H54 (cell line): ENCODE results near the gene RPL14.
A peak's percentile ranks its signal among the peaks of the same experiment; 100 is the strongest.

Source experiments
- DNase-seq: peaks from one replicate; pipeline ENCODE4 v3.0.0; 2011; ENCODE audit warnings: low spot score, mixed read lengths; ENCODE audit not compliant: insufficient read length
- FAIRE-seq: peaks from 3 replicates; lab custom pipeline; 2011; peaks lifted over from hg19 to GRCh38; lab: Jason Lieb, UNC
- POLR2A ChIP-seq: IDR thresholded peaks from 2 replicates; pipeline ENCODE4 v1.6.1; 2011; ENCODE audit warnings: low read depth, mild to moderate bottlenecking, low read length

The RPL14 gene

GRCh38 chr3:40456940-40457823 lies at the start of gene RPL14:
Gene RPL14, plus strand, starts transcription at chr3:40457339. Its CDS starts 133 bp downstream, at chr3:40457472.
- FAIRE-seq, result peak; percentile 94
- DNase-seq, result peak; percentile 84
- peak; percentile 97 for TF ChIP-seq POLR2A

DNA sequence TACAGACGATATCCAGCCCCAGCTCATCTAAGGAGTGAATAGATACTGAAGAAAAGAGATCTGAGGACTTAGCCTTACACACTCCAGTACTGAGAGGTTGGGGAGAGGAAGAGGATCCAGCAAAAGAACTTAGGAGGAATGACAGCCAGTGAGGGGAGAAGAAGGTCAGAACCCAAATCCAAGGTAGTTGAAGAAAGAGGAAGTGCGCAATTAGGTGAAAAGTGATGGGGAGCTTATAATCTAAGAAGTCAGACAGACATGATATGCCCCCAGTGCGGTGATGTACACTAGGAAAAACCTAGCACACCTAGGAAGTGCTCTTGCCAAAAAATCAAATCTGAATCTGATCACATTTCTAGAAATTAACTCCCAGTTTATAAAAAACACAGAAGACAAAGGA lies 49.5 kb upstream of the RPL14 start:
- DNase-seq, result no peak
- no peak for FAIRE-seq
- TF ChIP-seq POLR2A, result no peak

- no peak for TF ChIP-seq POLR2A
- DNase-seq, result no peak
- no peak for FAIRE-seq
Measured at GRCh38 chr3:40414270-40414669, 42.9 kb upstream of the RPL14 start.

- DNase-seq (no peak), FAIRE-seq (no peak)
- TF ChIP-seq POLR2A, result no peak
Measured at GRCh38 chr3:40417845-40418543, 39.1 kb upstream of the RPL14 start.

DNA sequence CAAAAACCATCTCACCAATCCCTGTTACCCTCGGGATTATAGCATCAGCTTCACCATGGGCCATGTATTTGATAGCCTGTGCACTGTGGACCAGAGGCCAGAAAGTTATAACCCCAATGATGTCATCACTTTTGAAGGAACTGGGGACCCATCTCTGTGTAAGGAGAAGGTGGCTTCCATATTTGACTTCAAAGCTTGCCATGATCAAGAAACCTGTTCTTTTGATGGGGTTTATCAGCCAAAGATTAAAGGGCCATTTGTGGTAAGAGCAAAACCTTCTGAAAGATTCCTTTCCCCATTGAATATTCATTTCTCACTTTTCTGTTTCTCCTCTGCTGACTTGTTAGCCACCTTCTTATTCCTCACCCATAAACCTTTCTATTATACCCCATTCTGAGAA lies 34.3 kb upstream of the RPL14 start:
- FAIRE-seq, result no peak
- DNase-seq, result no peak
- no peak for TF ChIP-seq POLR2A

GRCh38 chr3:40427045-40427669 lies 30.0 kb upstream of the RPL14 start:
- DNase-seq (no peak), FAIRE-seq (no peak)
- no peak for TF ChIP-seq POLR2A

DNA sequence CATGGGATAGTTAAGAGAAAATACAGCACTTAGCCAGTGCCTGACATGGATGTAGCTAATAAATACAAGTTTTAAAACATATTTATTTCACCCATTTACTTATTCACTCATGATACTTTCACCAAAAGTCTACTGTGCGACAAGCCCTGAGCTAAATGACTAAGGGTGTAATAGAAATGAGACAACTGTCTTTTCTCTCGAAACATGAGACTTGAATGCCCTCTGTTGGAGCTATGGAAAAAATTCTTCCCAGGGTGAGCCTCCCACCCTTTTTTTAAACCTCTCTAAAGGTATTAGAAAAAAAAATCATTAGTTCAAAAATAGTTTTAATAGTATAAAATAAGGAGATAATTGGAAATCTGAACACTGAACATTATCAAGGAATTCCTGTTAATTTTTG lies 24.3 kb upstream of the RPL14 start:
- DNase-seq (no peak), FAIRE-seq (no peak)
- no peak for TF ChIP-seq POLR2A

DNA sequence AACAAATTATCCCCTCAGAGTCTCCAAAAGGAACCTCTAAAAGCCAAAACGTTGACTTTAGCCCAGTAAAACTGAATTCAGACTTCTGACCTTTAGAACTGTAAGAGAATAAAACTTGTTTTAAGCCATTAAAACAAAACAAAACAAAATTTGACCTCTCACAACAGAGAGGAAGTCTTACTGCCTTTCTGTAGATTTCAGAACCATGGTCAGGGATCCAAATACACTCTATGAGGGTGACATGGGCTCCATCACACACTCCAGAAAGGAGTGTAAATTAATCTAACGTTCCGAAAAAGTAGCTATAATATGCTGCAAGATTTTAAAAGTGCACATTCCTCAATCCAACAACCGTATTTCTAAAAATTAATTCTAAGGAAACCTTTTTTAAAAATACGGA lies 19.2 kb upstream of the RPL14 start:
- DNase-seq, result no peak
- TF ChIP-seq POLR2A, result no peak
- no peak for FAIRE-seq

DNA sequence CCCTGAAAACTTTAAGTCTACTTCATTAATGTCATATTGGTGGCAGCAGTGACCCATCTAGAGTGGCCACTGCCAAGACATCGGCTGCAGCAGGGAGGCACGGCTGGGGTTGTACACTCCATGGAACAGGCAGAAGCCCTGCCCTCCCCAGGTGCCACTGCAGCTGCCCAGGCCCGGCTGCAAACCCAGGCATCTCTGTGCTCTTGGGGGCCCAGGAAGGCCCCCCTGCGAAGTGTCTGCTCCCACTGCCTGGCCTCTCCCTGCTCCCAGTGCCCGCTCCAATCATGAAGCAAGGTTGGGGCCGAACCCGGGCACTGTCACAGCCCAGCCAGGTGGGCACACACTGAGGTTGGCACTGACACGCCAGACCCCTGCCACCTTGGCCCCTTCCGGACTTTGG lies 12.1 kb upstream of the RPL14 start:
- FAIRE-seq, result no peak
- no peak for DNase-seq
- no peak for TF ChIP-seq POLR2A

GRCh38 chr3:40445880-40446279 lies 11.3 kb upstream of the RPL14 start:
- TF ChIP-seq POLR2A, result no peak
- FAIRE-seq (no peak), DNase-seq (no peak)

DNA sequence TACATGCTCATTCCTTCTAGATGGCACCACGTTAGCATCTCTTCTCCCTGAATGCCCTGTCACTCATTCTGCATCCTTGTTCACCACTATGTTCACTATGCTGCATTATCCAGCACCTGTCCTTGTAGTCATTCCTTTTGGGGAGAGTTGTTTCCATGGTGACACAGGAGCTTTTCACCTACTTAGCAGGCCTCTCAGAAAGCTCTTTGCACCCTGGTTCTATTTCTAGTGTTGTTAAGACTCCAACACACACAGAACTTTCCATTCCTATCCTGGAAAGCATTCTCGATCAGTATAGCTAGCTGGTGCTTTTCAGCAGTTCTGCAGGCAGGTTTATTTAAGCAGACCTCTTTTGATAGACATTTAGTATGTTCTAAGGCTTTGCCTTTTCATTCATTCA lies 6.7 kb upstream of the RPL14 start:
- DNase-seq, result no peak
- TF ChIP-seq POLR2A, result no peak
- no peak for FAIRE-seq

- no peak for FAIRE-seq
- no peak for TF ChIP-seq POLR2A
- DNase-seq, result no peak
Measured at GRCh38 chr3:40451551-40451950, 5.6 kb upstream of the RPL14 start.

DNA sequence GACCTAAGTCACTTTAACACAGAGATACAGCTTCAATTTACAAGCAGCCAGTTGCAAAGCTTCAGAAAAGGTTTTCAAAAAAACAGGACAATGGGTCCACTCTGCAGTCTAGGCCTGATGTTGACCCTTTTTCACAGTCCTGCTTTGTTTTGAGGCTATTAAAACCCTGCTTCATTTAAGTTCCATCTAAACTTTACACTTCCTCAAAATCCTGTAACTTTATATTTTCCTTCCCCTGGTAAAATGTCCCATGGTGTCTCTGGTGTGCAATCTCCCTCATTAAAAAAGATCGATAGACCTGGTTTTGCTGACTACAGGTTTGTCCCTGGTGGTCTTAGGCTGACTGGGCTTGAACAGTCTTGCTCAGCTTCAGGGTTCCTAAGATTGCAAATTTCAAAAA lies 5.1 kb upstream of the RPL14 start:
- FAIRE-seq (no peak), DNase-seq (no peak)
- TF ChIP-seq POLR2A, result no peak

DNA sequence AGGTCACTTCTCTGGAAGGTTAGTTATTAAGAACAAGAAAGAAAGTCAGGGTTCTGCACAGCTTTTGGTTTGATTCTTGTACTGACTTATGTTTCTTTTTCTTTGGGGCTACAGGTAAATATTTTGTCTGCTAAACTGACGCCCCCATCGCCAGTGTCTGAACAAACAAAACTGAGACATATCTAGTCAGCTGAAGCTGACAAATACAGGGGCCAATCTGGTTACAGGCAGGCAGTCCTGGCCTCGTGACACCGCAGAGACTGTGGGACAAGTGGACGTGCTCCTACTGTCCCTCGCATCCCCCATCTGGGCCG lies 4.6 kb upstream of the RPL14 start:
- no peak for TF ChIP-seq POLR2A
- no peak for DNase-seq
- peak; percentile 11 for FAIRE-seq
